ENCODE results near the gene GASK1B.

GASK1B gene

GRCh38 chr4:158172261-158173258 is at the start of gene GASK1B:
Gene GASK1B, minus strand, starts transcription at chr4:158173025. Its CDS starts 1,650 bp downstream, at chr4:158171375.
- no peak for DNase-seq (ENCODE audit: low read depth in 1 of 2, low spot score in 1 of 2)

GRCh38 chr4:158219623-158220022 is 46.8 kb upstream of the GASK1B start:
- no peak for DNase-seq (ENCODE audit: low read depth in 1 of 2, low spot score in 1 of 2)

- DNase-seq (ENCODE audit: low read depth in 1 of 2, low spot score in 1 of 2): no peak
These were observed 44.9 kb upstream of the GASK1B start for GRCh38 chr4:158217763-158218162.

GRCh38 chr4:158214856-158215255 is 42.0 kb upstream of the GASK1B start:
- DNase-seq (ENCODE audit: low read depth in 1 of 2, low spot score in 1 of 2): no peak

GRCh38 chr4:158213466-158213865 is 40.6 kb upstream of the GASK1B start:
- no peak for DNase-seq (ENCODE audit: low read depth in 1 of 2, low spot score in 1 of 2)

GRCh38 chr4:158211222-158211621 is 38.4 kb upstream of the GASK1B start:
- DNase-seq (ENCODE audit: low read depth in 1 of 2, low spot score in 1 of 2): no peak

GRCh38 chr4:158209825-158210807 is 37.3 kb upstream of the GASK1B start, which contains the start of gene TMEM144:
Gene TMEM144, plus strand, starts transcription at chr4:158210486. Its CDS starts 2,182 bp downstream, at chr4:158212668.
- DNase-seq (ENCODE audit: low read depth in 1 of 2, low spot score in 1 of 2): peak in 1 of 2 donors; percentile 1

GRCh38 chr4:158208963-158209640 is 36.3 kb upstream of the GASK1B start:
- no peak for DNase-seq (ENCODE audit: low read depth in 1 of 2, low spot score in 1 of 2)

- DNase-seq (ENCODE audit: low read depth in 1 of 2, low spot score in 1 of 2): no peak
These were observed 31.1 kb upstream of the GASK1B start for GRCh38 chr4:158203929-158204328.

- DNase-seq (ENCODE audit: low read depth in 1 of 2, low spot score in 1 of 2): no peak
These were observed 30.6 kb upstream of the GASK1B start for GRCh38 chr4:158203436-158203835.

- no peak for DNase-seq (ENCODE audit: low read depth in 1 of 2, low spot score in 1 of 2)
These were observed 29.7 kb upstream of the GASK1B start for GRCh38 chr4:158202481-158202880.

GRCh38 chr4:158201876-158202275 is 29.1 kb upstream of the GASK1B start:
- DNase-seq (ENCODE audit: low read depth in 1 of 2, low spot score in 1 of 2): no peak

- no peak for DNase-seq (ENCODE audit: low read depth in 1 of 2, low spot score in 1 of 2)
These were observed 28.5 kb upstream of the GASK1B start for GRCh38 chr4:158201322-158201721.

GRCh38 chr4:158200214-158200613 is 27.4 kb upstream of the GASK1B start:
- no peak for DNase-seq (ENCODE audit: low read depth in 1 of 2, low spot score in 1 of 2)

GRCh38 chr4:158197194-158197776 is 24.5 kb upstream of the GASK1B start:
- no peak for DNase-seq (ENCODE audit: low read depth in 1 of 2, low spot score in 1 of 2)

GRCh38 chr4:158195297-158195696 is 22.5 kb upstream of the GASK1B start:
- no peak for DNase-seq (ENCODE audit: low read depth in 1 of 2, low spot score in 1 of 2)

GRCh38 chr4:158193171-158193749 is 20.4 kb upstream of the GASK1B start:
- DNase-seq (ENCODE audit: low read depth in 1 of 2, low spot score in 1 of 2): no peak

GRCh38 chr4:158192439-158193158 is 19.8 kb upstream of the GASK1B start:
- no peak for DNase-seq (ENCODE audit: low read depth in 1 of 2, low spot score in 1 of 2)

- DNase-seq (ENCODE audit: low read depth in 1 of 2, low spot score in 1 of 2): no peak
These were observed 17.9 kb upstream of the GASK1B start for GRCh38 chr4:158190718-158191117.

All from activated T-helper 1 cell treated with anti-CD3 and anti-CD28 coated beads, Interleukin-2, amount 50 U/mL, for 16 hours (primary cell).